ENCODE measurements around the gene STARD8.

Gene STARD8

DNA sequence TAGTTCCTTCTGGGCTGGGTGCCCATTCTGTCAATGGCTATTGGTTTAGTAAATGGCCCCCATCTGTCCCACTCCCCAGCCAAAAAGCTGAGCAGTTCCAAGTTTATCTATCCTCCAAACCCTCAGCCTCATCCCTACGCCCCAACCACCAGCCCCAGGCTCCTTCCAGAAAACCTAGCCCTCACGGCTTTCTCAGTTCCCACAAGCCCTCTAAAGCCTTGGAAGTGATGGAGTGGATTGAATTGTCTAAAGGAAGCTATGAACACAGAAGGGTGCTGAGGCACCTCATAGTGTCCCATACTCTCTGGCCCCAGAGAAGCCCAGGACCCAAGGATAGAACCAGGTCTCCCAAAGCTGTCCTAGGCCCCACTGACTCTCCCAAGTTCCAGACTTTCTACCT lies 105.8 kb downstream of the STARD8 start:
- FAIRE-seq: no peak

DNA sequence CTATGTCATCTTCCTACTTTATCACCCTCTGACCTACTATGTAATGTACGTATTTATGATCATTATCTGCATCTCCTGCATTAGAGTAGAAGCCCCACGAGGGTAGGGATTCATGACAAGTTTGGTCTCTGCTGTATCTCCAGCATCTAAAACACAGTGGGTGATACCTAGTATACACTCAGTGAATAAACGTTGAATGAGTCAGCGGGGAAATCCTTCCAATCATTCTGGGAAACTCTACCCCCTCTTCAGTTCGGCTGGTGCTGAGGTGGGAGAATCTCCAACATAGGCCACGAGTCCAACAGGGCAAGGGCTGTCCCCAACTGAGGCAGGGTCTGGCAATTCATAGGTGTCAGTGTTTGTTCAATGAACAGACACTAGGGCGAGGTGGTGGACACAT lies 106.9 kb downstream of the STARD8 start:
- no peak for FAIRE-seq

DNA sequence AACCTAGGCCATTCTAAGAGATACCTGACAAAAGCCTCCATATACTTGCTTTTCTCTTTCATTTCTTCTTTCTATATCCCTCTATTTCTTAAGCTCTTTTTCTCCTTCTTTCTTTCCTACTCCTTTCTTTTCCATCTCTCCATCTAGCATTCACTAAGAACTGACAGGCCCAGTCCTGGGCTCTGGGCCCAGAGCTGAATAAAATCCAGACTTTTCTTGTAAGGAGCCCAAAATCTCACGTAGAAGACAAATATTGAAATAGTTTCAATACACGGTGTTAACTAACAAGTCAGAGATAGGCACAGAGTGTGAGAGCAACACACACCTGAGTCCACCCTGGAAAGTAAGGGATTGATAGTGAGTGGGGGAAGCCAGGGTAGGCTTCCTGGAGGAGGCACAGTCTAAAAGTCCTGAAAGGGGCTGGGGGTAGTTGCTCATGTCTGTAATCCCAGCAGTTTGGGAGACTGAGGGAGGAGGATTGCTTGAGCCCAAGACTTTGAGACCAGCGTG lies 108.2 kb downstream of the STARD8 start:
- no peak for FAIRE-seq

DNA sequence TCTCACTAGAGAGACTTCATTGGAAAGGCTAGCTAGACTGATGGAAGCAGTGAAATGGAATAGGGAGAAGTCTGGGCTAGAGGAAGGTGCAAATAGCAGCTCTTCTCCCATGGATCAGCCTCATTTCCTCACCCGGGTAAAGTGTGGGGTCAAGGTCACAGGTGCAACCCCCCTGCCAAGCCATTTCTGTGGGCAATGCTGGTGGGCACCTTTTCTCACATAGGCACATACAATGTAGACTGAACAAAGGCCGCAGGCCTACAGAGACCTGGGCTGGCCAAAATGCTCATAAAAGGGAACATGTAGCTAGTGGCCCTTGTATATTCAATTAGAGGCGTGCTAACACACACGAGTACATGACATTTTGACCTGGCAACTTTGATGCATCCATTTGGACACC lies 109.9 kb downstream of the STARD8 start:
- no peak for FAIRE-seq

DNA sequence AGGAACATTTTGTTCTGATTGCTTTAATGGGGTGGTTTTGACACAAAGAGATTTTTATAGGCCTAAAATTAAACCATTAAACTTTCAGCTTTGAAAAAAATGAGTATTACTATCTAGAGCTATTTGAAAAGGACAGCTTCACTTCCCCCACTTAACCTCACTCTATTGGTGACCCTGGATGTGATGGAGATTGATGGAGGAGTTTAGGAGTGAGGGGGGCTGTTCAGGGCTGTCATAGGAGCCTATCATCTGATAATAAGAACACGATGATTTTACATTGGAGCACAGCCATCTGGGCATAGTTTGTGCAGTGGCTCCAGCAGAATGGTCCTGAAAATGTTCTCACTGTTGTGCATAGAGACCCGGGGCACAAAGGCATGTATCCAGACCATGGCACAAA lies 110.3 kb downstream of the STARD8 start:
- FAIRE-seq: no peak

DNA sequence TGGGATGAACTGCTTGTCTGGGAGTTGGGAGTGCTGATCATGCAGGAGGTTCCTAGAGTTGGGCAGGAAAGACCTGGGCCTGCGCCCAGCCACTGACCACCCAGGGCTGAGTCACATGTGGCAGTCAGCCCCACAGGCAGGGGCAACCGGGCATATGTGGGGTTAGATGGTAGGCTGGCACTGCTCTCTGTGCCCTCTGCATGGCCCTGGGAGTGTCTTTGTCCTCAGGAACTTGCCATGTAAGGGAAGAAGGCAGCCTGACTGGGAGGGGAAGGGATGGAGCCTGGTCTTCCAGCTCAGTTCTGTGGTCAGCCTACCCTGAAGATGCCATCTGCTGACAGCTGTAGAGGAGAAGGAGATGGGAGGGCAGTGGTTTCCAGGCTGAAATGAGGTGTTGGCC lies 111.2 kb downstream of the STARD8 start:
- FAIRE-seq: no peak

DNA sequence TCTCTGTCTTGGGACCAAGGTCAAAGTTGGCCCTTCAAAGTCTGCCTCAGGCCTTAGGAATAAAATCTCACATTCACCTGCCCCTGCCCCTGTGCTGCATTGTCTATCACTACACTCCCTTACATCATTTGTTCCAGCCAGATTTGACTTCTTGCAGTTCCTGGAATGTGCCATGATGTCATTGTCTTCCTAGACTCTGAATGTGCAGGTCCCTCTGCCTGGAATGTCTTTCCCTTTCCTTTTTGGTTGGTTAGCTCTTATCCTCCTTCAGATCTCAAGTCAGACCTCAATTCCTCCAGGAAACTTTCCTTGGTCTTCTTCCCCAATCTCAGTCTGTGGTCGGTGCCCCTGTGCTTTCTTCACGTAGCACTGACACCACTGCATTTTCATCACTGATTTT lies 113.6 kb downstream of the STARD8 start:
- FAIRE-seq: no peak

DNA sequence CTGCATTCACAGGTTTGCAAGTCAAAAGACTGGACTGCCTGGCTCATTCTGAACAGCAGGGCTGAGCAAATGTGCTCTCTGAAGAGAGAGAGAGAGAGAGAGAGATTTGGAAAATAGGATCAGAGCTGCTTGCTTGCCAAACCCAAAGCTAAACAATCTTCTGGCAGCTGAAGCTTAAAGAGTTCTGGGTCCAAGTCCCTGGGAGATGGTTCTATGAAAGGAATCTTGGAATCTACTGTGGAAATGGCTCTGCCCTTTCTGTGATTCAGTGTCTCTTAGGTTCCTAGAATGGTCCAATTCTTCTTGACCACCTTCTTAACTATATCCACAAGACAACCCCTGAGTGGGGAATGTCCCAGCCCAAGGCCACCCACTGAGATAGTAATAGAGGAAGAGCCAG lies 115.3 kb downstream of the STARD8 start:
- FAIRE-seq: no peak

DNA sequence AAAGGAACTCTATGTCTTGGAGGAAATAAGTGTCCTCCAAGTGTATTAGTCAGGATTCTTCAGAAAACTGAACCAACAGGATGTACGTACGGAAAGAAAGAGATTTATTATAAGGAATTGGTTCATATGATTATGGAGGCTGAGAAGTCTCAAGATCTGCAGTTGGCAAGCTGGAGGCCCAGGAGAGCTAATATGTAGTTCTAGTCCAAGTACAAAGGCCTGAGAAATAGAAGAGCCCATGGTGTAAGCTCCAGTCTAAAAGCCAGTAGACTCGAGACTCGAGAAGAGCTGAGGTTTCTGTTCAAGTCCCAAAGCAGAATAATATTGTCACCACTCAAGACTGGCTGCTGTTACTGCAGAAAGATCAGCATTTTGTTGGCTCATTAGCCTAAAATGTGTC lies 116.0 kb downstream of the STARD8 start:
- no peak for FAIRE-seq

Measured in colon (tissue), 2 donors.